HG03060 (cell line): Measurements from ENCODE around the gene UBR3.
"Not testable (repeated sequence)": the region's sequence is repeated elsewhere in the genome, so short reads cannot be mapped to it uniquely, and the experiment has no call there.

Source experiments
- ATAC-seq: cut with Tn5 transposase; IDR thresholded peaks from one replicate; pipeline ENCODE4 v1.9.1; 2021; ENCODE audit warnings: low read depth, moderate number of reproducible peaks; ENCODE audit not compliant: unreplicated experiment

UBR3 gene

DNA sequence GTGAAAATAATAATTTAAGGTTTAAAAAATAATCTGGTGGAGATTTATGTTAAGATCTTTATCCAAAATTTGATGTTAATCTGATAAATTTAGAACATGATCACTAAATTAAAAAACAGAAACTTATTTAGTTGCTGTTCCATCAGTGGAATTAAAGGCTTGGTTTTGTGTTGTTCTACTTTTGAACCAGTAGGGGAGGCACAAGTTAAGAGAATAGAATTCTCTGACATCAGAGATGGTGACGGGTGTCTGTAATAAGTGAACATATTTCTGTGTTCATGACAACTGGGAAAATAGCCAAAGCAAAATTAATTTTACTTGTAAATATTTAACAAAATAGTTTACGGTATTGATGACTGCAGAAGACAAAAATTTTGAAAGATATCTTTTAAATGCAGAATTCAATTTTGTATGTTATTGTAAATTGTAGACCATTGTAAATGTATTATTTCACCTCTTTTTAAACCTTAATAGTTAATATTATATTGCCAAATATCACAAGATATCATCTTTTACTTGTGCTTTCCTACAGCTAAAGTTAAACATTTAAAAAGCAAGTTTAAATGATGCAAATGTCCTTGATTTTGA is 106.0 kb downstream of the UBR3 start:
- no peak for ATAC-seq

DNA sequence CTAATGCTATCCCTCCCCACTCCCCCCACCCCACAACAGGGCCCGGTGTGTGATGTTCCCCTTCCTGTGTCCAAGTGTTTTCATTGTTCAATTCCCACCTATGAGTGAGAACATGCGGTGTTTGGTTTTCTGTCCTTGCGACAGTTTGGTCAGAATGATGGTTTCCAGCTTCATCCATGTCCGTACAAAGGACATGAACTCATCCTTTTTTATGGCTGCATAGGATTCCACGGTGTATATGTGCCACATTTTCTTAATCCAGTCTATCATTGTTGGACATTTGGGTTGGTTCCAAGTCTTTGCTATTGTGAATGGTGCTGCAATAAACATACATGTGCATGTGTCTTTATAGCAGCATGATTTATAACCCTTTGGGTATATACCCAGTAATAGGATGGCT is 109.4 kb downstream of the UBR3 start:
- not testable (repeated sequence) for ATAC-seq

DNA sequence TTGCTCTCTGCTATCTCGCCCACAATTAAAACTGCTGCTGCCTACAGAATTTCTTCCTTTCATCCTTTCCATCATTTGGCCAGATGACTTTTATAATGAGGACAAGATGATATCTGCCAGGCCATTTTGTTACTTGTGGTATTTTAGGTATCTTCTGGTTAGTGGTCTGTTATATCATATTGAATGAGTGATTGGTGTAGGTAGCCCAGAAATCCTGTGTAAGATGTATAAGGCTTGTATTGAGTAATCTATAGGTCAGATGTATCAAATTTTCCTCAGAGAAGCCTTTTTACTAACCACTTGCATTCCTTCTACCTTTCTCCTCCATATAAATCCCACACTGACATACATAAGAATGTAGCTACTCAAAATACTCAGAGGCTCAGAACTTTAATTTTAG is 118.3 kb downstream of the UBR3 start:
- no peak for ATAC-seq

DNA sequence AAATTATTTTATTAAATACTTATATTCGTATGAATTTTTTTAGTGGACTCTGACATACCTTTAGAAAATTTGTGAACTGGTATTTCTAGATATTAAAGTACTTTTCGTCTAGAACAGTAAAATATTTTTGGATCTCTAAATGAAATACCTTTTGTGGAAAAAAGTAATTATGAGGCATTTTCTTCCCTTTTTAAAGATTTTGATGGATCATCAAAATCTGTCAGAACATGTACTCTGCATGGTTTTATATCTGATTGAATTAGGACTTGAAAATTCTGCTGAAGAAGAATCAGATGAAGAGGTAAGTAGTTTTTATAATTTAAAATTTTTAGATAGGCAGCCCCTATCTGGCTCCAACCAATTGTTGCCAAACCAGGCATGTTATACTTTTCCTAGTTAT is 118.8 kb downstream of the UBR3 start:
- no peak for ATAC-seq

DNA sequence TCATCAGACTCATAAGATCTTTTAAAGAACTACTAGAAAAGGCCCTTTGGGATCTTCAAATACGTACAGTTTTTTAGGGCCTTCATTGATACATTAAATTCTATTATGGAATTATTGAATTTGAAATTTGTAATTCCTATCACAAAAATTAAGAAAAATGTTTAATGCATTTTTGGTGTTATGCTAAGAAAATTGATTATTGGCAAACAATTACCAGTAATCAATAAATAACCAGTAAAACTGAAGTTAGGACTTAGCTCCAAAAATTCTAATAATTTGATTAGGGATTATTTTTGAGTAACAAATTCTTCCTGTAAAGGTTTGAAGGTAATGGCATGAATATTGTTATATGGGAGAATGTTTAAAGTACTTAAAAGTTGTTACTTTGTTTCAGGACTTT is 119.3 kb downstream of the UBR3 start:
- no peak for ATAC-seq

DNA sequence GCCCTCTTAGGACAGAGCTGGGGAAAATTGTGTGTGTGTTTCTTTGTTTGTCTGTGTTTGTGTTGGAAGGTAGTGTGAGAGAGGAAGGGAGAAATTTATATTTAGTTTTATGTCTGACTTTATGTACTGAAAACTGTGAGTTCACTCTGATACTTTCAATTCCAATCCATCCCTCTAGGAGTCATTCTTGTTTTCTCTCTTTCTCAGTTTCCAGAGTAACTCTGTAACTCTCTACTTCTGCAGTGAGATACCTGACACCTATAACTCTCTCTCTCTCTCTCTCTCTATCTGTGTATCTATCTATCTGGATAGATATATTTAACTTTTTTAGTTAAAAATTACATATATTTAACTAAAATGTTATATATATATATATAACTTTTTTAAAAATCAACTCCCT is 128.7 kb downstream of the UBR3 start:
- ATAC-seq = no peak

DNA sequence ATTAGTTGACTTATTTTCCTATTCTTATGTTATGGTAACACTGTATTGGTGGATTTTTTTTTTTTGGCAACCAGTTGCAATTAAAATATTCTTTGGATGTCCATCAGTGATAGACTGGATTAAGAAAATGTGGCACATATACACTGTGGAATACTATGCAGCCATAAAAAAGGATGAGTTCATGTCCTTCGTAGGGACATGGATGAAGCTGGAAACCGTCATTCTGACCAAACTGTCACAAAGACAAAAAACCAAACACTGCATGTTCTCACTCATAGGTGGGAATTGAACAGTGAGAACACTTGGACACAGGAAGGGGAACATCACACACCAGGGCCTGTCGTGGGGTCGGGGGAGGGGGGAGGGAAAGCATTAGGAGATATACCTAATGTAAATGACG is 130.0 kb downstream of the UBR3 start:
- not testable (repeated sequence) for ATAC-seq

DNA sequence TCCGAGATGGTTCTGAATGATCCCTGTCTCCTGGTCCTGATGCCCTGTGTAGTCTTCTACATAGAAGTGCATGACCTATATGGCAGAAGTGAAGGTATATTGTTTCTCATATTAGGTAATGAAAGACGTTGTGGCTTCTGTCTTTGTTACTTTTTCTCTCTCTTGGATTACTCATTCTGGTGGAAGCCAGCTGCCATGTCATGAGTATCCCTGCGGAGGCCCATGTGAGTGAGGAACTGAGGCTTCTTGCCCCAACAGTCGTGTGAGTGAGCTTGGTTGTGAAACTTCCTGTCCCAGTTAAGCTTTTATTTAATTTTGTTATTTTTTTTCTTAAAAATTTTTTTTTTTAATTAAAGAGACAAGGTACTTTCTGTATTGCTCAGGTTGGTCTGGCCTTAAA is 134.7 kb downstream of the UBR3 start:
- ATAC-seq = no peak

DNA sequence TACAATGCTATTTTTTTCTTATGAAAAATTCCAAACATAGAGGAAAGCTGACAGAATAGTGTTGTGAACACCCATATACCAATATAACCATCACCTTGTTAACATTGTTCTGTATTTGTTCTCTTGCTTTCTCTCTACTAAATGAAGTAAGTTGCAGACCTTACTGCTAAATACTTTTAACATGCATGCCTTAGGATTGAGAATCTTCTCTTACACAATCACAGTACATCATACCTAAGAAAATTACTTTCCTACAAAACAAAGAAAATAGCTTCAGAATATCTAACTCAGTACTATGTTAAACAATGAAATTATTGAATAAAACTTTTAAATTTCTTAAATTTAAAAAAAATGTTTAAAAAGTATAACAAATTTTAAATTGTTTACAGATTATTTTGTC is 136.5 kb downstream of the UBR3 start:
- ATAC-seq = no peak

DNA sequence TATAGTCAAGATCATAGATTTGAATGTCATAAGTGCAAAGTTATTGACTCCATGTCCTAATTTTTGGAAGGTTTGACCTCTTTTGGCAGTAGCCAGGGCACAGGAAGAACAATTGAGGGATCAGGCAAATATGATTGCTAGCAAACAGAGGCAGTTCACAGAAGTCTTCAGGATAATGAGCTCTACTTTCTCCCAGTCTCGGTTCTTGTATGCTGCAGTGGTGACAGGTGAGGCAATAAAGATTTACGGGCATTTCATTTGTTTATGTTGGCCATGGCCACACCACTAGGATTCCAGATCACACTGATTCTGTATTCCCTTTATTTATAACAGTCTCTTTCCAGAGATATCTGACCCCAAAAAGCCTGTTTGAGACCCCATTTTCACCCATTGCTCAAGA is 137.5 kb downstream of the UBR3 start:
- ATAC-seq = no peak

DNA sequence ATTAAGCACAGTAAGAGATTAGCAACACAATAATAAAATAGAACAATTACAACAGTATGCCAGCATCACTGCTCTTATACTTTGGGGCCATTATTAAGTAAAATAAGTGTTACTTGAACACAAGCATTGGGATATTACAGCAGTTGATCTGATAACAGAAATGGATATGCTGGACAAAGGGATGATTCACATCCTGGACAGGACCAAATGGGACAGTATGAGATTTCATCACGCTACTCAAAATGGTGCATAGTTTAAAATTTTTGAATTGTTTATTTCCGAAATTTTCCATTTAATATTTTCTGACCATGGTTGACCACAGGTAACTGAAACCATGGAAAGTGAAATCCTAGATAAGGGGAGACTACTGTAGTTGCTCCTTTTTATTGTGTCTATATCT is 138.2 kb downstream of the UBR3 start:
- ATAC-seq = no peak

DNA sequence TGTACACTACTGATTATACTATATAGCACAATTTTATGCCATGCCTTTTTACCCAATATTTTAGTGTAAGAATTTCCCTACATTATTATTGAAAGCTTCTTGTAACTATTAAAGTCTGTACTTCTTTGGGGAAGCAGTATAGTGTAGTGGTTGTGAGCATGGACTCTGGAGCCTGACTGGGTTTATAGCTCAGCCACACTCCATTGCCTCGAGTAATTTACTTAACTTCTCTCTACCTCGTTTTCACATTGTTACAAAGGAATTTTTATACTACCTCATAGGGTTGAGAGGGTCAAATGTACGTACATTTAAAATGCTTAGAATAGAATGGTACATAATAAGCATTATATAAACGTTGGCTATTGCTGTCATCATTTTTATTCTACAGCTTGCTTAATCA is 139.2 kb downstream of the UBR3 start:
- ATAC-seq = no peak

DNA sequence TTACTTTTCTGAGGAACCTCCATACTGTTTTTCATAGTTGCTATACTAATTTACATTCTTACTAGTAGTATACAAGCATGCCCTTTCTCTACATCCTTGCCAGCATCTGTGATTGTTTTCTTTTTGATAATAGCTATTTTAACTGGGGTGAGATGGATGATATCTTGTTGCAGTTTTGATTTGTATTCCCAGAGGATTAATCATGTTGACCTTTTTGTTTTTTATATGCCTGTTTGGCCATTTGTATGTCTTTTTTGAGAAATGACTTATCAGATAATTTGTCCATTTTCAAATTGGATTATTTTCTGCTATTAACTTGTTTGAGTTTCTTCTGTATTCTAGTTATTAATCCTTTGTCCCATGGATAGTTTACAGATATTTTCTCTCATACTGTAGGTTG is 141.5 kb downstream of the UBR3 start:
- ATAC-seq = no peak

DNA sequence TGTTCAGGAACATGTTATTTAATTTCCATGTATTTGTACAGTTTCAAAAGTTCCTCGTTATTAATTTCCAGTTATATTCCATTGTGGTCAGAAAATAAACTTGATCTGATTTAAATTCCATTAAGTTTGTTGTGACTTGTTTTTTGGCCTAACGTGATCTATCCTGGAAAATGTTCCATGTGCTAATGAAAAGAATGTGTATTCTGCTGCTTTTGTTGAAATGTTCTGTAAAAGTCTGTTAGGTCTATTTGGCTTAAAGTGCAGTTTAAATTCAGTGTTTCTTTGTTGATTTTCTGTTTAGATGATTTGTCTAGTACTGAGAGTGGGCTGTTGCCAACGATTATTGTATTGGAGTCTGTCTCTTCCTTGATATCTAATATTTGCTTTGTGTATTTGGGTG is 148.0 kb downstream of the UBR3 start:
- no peak for ATAC-seq

DNA sequence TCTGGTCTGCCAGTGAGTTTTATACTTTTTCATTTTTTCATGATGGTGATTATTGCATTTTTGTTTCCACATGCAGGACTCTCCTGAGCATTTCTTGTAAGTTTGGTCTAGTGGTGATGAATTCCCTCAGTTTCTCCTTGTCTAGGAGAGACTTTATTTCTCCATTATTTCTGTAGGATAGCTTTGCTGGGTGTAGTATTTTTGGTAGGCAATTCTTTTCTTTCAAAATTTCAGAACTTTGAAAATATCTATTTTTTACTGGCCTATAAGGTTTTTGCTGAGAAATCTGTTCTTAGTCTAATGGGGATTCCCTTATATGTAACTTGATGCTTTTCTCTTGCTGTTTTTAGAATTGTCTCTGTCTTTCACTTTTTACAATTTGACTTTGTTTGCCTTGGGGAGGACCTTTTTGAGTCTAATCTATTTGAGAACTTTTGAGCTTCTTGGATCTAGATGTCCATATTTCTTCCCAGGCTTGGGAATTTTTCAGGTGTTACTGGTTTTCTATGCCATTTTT is 149.1 kb downstream of the UBR3 start:
- ATAC-seq = no peak

DNA sequence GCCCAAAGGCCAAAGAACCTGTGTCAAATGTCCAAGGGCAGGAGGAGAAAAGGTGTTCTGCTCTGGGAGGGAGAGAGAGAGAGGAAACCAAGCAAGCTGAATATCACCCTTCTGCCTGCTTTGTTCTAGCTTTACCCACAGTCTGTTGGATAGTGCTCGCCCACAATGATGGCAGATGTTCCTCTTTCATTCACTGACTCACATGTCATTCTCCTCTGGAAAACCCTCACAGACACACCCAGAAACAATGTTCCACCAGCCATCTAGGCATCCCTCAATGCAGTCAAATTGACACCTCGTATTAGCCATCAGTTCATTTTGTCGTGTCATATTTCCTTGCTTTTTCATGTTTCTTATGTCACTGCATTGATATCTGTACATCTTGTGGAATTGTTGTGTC is 150.3 kb downstream of the UBR3 start:
- ATAC-seq = no peak

DNA sequence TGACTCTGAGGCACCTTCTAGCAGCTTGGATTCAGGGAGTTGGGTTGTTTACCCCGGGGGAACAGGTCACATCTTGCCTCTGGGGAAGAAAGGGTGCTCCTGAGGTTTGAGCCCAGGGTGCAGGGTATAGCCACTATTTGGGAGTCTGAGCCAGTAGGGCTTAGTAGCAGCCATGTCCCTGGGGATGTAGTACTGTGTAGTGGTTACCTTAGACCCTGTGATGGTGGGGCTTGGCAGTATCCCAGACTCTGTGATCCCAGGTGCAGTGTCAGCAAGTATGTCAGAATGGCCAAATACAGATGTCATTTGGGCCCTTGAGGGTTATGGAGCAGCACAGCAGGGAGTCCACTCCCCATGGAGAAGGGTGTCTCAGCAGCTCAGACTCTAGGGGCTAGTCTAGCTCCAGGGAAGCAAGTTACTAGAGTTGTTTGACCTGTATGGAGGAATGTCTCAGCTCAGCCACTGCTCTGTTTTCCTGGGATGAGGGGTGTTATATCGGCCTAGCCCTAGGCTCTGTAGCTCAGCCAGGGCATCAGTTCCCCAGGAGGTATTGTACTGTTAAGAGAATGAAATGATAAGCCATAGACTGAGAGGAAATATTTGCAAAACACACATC is 151.3 kb downstream of the UBR3 start:
- ATAC-seq = no peak

DNA sequence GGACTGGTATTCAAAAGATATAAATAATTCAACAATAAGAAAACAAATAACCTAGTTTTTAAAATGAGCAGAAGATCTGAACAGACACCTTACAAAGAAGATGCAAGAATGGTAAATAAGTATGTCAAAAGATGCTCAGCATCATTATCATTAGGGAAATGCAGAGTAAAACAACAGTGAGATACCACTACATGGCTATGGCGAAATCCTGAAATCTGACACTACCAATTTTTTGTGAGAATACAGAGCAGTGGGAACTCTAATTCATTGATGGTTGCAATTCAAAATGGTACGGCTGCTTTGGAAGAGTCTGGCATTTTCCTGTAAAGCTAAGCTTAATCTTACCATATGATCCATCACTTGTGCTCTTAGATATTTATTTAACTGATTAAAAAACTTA is 151.8 kb downstream of the UBR3 start:
- no peak for ATAC-seq

DNA sequence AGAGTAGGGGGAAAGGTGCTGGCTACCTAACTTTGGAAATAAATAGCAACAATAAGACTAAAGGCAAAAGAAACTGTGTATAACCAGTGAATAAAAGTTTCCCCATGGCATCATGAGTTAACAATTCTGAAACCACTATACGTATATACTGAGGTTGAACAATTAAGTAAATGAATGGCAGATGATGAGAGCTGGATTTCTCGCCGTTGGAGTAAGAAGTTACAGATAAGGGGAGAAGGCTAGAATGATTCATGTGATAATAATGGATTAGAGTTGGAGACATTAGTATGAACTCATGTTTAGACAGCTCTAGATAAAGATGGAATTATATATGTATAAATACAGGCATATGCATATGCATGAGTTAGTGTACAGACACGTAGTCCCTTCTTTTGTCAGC is 152.7 kb downstream of the UBR3 start:
- no peak for ATAC-seq

DNA sequence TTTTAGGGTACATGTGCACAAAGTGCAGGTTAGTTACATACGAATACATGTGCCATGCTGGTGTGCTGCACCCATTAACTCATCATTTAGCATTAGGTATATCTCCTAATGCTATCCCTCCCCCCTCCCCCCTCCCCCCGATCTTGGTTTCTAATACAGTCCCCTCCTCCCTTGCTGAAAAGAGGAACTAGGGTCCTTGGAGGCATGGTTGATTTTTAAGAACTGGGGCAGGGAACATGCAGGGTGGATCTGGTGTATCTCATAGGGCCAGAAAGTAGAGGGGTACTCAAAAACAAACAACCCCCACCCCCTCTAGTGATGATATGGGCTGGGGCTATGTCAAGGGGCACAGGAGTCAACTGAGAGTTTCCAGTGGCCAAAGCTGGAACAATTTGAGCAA is 153.4 kb downstream of the UBR3 start:
- ATAC-seq = no peak

DNA sequence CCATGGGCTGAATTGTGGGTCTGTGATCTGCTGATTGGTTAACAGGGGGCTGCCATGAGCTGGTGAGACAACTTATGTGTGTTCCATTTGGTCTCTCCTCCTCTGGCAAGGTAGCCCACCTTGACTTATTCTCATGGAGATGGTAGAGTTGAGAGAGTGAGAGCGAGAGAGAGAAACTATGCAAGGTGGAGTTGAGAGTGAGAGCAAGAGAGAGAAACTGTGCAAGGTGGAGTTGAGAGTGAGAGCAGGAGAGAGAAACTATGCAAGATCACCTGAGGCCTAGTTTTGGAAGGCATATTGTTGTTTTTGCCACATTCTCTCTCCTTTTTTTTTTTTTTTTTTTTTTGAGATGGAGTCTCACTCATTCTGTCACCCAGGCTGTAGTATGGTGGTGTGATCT is 155.7 kb downstream of the UBR3 start:
- no peak for ATAC-seq

DNA sequence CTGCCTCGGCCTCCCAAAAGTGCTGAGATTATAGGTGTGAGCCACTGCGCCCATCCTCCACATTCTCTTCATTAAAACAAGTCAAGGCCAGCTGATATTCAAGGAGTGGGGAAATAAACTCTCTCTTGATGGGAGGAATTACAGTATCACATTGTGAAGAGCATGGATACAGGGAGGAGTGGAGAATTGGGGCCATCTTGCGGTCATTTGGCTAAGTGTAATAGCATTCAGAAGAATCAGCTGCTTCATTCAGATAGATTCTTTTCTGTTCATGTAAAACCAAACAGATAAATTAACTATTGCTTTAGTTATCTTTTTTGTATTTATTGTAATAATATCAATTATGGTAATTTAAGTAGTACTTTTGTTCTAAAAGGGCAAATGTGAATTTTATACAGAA is 156.3 kb downstream of the UBR3 start:
- ATAC-seq = no peak

DNA sequence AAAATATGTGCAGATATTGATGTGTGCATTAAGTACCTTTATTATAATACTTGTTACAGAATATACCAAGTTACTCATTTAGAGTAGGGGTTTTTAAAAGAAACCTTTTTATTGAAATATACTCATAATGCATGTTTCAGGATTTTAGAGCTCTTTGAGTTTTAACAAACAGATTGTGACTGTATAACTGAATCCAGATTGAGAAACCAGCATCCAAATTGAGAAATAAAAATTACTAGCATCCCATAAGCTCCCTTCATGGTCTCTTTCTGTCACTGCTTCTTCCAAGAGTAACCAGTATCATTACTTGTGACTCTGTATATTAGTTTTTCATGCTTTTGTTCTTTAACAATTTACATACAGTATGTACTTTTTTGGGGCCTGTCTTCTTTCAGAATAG is 156.9 kb downstream of the UBR3 start:
- no peak for ATAC-seq
